HG03103 (cell line): ENCODE results near the gene NAPEPLD.
"Not testable (repeated sequence)": the region's sequence is repeated elsewhere in the genome, so short reads cannot be mapped to it uniquely, and the experiment has no call there.

Experiments used
- ATAC-seq: cut with Tn5 transposase; IDR thresholded peaks from one replicate; pipeline ENCODE4 v1.9.1; 2021; ENCODE audit warnings: low read depth; ENCODE audit not compliant: unreplicated experiment

NAPEPLD gene

DNA sequence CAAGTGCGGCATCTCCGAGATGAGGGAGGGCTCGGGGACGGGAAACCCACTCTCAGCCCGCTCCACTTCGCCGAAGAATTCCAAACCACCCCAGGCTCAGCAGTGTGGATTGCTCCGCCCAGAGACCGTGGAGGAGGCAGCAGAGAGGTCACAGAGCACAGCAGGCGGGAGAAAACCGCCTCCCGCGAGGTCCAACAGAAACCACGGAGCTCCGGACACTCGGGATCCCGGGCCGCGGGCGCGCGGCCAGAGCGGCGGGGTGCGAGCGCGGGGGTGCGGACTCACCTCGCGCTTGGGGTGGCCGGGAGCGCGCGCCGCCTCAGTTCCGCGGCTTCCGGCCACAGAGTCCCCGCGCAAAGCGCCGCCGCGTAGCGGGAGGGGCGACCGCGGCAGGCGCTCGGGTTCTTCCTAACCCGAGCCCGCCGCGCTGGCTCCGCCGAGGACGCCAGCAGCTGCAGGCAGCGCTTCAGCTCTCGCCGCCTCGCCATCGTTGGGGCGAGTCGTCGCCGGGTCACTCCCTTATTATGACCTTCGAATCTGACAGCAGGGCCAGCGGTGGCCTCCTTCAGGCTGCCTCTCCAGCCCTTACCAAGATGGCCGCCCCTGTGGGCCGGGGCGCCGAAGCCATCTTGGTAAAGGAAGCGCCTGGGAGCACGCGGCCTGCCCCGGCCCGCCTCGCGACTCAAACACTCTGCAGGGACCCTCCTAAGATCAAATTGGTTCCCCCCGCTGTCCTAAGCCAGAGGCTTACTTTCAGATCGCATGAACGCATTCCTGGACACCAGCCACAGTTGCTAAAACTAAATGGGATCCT is at the start of gene NAPEPLD:
Gene NAPEPLD, minus strand, starts transcription at position 106 of the 814 bp plus-strand sequence. CDS start 20,323 bp downstream, outside the sequence.
- ATAC-seq: peak; percentile 79

DNA sequence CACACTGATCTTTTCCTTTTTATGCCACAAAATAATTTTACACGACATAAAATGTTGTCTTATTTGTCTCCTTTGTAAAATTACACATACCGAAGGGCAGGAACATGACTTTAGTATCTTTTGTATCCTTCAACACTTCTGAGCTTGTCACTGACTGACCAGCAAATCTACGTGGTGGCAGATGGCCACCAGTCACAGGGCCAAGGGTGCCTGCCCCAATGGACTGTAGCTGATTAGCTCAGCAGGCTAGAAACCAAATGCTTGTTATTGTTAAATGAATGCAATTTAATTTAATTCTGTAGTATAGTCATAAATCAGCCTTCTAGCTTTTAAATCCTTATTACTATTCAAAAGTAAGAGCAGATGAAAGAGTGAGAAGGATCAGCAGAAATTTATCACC is 49.2 kb upstream of the NAPEPLD start:
- ATAC-seq: not testable (repeated sequence)

DNA sequence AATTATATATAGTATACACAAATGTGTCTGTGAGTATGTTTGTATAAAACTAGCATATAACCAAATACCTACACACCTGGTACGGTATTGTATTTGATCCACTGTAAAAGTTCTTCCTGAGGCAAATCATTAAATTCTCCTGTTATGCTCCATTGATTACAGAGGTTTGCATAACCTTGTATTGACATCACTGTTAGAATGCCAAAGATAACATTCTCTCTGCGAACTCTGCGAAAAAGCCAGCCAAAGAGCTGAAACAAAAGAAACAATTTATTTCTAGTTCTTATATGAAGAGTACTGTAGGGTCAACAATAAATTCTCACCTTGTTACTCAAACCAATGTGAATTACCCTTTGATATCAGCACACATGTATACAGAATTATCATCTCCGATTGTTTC is 46.5 kb upstream of the NAPEPLD start:
- ATAC-seq: not testable (repeated sequence)

DNA sequence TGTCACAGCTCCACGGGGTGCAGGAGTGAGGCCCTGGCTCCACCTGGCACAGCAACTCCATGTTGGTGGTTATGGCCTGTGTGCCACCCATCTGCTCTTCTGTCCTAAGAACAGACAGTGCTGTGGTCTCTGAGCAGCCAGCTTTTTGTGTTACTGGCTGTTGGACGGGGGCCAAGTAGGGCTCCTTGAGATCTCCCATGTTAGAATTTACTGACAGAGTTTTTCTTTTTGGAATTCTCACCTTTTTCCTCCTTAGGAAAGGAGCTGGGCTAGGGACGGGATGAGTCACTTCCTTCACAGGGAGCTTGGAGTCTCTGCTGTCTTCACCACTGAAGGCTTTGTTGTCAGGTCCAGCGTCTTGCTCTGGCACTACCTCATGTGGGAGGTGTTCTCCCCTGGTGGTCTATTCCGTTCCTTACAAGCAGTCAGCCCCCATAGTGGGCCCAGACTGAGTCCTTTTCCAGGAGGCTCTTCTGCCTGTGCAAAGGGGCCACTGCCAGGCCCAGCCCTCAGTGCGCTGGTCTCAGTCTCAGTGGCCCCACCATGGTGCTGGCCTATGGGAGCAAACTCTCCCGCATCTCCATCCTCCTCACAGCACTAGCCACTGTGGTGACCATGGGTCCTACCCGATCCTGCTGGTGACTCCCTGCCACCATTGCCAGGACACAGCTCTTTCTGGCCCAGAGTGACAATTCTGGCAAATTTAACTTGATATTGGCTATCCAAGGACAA is 23.7 kb upstream of the NAPEPLD start:
- not testable (repeated sequence) for ATAC-seq

DNA sequence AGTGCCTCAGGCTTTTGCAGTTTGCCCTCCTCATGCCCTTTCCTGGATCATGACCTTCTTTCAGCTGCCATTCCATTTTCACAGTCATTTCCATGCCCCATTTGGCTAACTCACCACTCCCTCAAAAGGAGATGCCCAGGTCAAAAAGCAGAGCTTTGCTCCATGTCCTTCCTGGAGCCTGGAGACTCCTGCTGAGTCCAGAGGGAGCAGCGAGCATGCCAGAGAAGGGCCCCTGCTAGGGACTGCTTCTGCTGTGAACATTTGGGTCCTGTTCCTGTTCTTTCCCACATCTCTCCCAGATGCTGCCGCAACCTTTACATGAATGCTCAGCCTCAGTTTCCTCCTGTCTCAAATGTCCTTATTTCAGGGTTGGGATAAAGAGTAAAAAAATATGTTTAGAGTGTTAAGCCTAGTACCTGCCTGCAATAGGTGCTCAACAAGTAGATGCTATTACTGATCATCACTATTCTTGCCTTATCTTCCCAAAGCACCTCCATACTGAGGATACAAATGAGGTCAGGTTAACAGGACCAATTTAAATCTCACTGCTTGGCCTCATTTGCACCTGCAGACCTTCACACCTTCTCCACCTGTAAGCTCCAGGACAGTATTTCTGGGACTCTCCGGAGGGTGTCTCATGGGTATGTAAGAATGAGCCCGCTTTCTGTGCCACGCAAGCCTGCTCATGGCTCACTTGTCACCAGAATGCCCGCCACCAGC is 23.0 kb upstream of the NAPEPLD start:
- not testable (repeated sequence) for ATAC-seq

DNA sequence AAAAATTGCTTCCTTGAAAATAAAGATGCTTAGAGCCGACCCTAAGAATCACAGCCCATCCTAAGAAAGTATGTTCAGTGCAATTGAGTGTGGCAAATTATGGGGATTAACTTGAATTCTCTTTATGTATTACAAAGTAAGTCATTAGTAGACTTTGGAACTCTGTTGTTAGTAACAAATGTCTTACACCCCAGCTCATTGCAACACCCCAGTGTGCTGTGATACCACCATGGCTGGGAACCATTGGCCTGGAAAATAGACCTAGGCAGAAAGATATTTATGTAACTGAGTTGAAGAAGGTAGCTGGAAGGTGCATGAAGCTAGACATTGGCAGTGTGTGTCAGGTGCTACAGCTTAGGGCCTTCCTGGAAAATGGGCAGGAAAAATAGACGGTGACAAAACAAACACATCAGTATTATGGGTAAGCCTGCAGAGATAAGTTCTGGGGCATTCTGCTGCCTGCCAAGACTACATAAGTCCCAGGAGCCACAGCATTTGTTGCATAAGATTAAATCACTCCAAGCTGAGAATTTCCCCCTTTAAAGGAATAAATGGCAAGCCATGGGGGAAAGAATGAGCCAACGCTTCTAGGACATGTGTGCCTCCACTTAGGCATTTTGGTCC is 18.1 kb upstream of the NAPEPLD start:
- not testable (repeated sequence) for ATAC-seq

DNA sequence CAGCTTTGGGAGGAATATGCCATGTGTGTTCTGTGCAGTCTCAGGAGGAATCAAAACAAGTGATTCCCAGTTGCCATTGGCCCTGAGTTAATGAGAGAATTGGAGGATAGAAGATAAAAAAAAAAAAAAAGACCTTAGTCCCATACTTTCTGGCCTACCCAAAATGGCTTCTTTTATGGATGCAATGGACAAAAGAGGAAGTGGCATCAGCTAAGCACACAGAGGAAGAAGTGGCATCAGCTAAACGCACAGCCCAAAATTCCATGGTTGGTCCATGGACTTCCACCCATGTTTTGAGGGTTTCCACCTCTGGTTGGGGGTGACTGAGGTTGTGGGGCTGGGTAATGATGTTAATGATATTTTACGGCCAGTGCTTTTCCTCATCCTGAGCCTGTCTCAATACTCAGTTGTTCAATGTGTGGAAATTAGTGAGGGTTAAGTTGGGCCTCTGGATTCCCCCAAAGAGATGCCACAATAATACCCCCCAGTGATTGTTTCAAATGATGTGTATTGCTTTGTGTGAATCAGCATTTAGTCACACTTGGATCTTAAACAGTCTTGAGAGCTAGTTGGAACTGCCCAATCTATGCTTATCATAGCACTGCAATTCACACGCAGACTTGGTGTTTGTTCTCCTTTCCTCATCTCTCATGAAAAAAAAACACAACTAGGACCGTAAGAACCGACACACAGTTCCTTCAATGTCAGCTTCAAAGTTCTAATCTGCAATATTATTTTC is 14.4 kb upstream of the NAPEPLD start:
- ATAC-seq: not testable (repeated sequence)

DNA sequence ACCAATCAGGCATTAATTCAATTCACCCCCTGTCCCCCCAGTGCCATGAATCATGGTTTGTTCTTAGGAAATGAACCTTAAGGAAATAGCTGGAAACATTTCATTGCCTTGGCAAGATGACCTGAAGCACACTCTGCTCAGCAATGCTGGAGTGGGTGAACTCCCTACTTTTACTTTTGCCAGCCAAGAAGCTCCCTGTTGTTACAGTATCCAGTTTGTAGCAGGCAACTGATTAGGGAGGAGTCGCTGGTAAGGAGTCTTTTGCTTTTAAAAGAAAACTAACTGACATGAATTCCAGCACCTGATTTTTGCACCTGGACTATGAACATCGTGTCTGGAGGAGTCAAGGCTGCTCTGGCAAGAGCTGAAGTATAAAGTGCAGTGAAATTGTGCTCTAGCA is 13.7 kb upstream of the NAPEPLD start:
- ATAC-seq: not testable (repeated sequence)

DNA sequence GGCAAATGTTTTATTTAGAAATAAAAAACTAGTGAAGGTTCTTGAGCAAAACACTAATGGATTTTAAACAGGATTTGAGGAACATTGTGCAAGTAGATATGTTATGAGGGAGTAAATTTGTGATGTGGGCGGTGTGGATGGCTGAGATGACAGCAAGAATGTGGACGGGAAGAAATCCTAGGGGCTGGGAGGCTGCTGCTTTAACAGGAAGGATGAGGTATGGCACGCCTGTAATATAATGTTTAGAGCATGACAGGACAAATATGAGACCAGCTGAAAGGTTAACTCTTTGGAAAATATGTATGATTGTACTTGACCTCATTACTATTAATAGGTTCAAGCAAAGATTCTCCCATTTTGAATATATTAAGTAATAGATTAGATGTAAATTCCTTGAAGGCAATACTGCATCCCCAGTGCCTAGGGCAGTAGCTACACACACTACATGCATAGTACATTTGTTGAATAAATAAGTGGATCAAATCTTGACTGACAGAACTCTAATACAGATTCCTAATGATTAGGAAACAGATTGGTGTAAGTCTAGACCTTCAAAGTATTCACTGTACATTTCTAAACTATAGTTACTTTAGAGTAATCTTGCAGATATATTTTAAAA is 13.2 kb upstream of the NAPEPLD start:
- ATAC-seq: not testable (repeated sequence)

DNA sequence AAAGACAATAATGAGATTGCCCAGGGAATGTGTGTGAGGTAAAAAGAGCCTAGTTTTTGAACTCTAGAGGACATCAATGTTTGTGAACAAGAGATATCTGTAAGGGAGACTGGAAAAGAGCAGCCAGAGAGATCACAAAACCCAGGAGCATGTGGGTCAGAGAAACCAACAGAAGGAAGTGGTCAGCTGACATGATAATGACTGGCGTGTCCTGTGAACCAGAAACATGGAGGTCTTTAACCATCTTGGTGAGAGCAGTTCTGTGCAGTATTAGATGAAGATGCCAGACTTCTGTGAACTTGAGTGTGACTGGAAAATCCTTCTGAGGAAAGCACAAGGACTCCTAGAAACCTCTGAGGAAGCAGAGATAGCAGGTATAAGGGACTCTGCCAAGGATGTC is 10.2 kb upstream of the NAPEPLD start:
- not testable (repeated sequence) for ATAC-seq

DNA sequence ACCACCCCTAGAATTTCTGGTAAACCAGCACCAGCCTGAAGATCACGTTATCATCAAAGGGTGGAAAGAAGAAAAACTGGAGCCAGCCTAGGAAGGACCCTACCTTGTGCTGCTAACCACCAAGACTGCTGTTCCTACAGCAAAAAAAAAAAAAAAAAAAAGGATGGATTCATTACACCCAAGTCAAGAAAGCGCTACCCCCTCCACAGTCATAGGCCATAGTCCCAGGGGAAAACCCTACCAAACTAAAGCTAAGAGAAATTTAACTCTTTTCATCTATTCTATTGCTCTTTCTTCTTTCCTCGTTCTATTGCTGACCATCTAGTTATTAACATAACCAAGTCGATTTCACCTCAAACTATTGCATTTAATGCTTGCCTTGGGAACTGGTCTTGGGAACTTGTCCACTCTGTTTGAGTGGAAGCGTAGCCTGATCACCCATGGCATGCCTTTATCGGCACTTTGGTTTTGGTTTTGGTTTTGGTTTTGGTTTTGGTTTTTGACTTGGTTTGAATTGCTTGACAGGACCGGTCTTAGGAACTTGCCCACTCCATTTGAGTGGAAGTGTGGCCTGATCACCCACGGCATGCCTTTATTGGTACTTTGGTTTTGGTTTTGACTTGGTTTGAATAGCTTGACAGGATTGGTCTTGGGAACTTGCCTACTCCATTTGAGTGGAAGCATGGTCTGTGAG is 6.6 kb upstream of the NAPEPLD start:
- ATAC-seq: not testable (repeated sequence)

DNA sequence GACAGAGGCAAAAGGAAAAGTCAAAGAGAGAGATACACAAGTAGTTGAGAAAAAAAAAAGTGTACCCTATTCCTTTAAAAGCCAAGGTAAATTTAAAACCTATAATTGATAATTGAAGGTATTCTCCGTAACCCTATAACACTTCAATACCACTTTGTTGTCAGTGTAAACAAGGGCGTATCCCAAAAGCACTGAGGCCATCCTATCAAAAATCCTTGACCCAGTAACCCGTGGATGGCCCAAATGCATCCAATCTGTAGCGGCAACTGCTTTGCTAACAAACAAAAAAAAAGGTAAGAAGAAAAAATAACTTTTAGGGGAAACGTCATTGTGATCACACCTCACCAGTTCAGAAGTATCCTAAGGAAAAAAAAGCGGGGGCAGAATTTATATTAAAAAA is 5.1 kb upstream of the NAPEPLD start:
- ATAC-seq: no peak

DNA sequence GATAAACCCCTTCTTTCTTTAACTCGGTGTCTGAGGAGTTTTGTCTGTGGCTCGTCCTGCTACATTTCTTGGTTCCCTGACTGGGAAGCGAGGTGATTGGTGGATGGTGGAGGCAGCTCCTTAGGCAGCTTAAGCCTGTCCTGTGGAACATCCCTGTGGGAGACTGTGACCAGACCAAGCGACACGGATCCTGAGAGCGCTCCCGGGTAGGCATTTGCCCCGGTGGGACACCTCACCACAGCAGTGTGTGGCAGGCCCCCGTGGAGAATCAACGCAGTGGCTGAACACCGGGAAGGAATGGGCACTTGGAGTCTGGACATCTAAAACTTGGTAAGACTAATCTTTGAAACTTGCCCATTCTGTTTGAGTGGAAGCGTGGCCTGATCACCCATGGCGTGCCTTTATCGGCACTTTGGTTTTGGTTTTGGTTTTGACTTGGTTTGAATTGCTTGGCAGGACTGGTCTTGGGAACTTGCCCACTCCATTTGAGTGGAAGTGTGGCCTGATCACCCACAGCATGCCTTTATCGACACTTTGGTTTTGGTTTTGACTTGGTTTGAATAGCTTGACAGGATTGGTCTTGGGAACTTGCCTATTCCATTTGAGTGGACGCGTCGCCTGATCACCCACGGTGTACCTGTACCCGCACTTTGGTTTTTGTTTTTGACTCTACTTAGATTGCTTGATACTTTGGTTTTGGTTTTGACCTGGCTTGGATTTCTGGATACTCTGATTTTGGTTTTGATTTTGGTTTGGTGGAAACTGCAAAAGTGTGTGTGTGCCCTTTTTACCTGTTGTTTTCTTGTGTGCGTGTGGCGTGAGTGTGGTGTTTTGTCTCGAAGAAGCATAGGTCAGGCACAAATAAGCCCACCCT is 4.1 kb upstream of the NAPEPLD start:
- not testable (repeated sequence) for ATAC-seq

DNA sequence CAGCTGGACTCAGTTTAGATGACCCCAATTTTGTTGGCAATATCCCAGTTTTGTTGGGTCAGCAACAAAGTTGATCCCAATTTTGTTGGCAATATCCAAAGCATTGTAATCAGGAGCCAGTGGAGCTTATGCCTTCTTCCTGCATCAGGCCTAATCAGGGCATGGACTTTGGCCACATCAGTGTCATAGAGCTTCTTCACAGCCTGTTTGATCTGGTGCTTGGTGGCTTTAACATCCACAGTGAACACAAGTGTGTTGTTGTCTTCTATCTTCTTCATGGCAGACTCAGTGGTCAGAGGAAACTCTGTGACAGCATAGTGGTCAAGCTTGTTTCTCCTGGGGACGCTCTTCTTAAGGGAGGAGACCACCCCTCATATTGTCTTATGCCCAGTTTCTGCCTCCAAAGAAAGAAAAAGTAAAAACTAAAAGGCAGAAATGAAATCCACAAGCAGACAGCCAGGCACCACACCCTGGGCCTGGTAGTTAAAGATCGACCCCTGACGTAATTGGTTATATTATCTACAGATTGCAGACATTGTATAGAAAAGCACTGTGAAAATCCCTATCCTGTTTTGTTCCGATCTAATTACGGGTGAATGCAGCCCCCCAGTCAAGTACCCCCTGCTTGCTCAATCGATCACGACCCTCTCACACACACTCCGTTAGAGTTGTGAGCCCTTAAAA is 3.2 kb upstream of the NAPEPLD start:
- not testable (repeated sequence) for ATAC-seq

DNA sequence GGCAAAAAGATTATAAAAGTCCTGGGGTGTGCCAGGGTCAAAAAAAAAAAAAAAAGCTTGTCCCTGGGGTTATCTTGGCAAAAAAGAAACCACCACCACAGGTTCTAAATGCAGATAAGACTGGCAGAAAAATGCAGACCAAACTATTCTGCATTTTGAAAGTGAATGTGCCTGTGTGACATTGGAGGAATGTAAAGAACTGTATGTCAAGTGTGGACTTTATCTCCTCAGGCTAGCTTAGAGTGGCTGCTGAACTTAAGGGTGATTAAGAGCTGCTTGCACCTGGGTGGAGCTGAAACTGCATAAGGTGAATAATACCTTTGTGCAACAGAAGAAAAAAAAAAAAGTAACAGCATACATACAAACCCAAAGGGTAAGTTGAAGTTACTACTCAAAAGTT is 1.3 kb upstream of the NAPEPLD start:
- no peak for ATAC-seq

DNA sequence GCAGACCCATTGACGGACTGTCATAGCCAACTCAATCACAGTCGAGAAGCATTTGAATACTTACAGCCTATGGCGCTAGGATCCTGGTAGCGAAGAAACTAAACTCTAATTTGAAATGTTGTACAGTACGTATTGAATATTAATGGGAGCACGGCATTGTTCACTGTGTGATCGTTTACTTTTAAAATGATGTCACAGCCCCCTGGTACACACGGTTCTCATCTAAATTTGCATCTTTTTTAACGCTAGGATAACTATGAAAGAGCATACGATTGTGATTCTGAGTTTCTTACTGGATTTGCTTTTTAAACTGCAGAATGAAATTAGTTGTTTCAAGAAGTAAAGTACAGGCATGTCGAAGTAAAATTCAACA is 895 bp upstream of the NAPEPLD start:
- ATAC-seq: peak; percentile 7
